AG09309 (cell line): Measurements from ENCODE around the gene TMEM14A.
"Not testable (repeated sequence)": the region's sequence is repeated elsewhere in the genome, so short reads cannot be mapped to it uniquely, and the experiment has no call there.

Experiments used
- DNase-seq: peaks from one replicate; pipeline ENCODE4 v3.0.0-alpha.2; 2010; ENCODE audit warnings: low read depth
- H3K4me3 ChIP-seq: 2 replicates; pipeline ENCODE4 v1.5.1; 2011; ENCODE audit warnings: mild to moderate bottlenecking, low read depth, low read length, moderate library complexity; ENCODE audit not compliant: control insufficient read depth
- TF ChIP-seq, protein P1 (sequence below): IDR thresholded peaks from 2 replicates; pipeline ENCODE4 v1.5.1; 2011; ENCODE audit warnings: mild to moderate bottlenecking, low read depth, low read length, inconsistent platforms; ENCODE audit not compliant: insufficient read depth, control insufficient read depth; ENCODE audit errors: missing control alignments

TMEM14A gene

DNA sequence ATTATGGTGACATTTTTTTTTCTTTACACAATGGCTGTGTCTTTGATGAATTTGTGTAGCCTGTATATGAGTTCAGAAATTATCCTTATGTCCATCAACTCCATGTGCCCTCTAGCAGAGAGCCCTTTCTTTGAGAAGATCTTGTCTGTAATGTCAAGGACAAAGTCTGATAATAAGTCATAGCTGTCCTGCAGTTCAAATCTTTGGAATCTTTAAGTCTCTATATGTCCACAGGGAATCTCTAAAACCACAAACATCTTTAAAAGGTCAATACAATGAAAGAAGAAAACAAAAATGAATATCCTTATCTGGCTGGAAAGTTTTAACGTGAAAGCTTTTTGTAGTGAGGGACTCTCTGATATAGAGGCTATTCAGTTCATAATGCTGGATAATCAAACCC, 16.9 kb upstream of the TMEM14A start:
- no peak for DNase-seq
- TF ChIP-seq, protein P1, sequence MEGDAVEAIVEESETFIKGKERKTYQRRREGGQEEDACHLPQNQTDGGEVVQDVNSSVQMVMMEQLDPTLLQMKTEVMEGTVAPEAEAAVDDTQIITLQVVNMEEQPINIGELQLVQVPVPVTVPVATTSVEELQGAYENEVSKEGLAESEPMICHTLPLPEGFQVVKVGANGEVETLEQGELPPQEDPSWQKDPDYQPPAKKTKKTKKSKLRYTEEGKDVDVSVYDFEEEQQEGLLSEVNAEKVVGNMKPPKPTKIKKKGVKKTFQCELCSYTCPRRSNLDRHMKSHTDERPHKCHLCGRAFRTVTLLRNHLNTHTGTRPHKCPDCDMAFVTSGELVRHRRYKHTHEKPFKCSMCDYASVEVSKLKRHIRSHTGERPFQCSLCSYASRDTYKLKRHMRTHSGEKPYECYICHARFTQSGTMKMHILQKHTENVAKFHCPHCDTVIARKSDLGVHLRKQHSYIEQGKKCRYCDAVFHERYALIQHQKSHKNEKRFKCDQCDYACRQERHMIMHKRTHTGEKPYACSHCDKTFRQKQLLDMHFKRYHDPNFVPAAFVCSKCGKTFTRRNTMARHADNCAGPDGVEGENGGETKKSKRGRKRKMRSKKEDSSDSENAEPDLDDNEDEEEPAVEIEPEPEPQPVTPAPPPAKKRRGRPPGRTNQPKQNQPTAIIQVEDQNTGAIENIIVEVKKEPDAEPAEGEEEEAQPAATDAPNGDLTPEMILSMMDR: no peak
- no peak overlapping the region for H3K4me3 ChIP-seq

DNA sequence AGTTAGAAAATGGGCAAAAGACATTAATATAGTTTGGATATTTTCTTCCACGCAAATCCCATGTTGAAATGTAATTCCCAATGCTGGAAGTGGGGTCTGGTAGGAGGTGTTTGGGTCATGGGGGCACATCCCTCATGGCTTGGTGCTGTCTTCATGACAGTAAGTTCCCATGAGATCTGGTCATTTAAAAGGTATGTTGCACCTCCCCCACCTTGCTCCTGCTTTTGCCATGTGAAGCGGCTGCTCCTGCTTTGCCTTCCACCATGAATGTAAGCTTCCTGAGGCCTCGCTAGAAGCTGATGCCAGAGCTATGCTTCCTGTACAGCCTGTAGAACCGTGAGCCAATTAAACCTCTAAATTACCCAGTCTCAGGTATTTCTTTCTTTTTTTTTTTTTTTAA, 16.3 kb upstream of the TMEM14A start:
- no peak for DNase-seq
- TF ChIP-seq, protein P1: no peak

DNA sequence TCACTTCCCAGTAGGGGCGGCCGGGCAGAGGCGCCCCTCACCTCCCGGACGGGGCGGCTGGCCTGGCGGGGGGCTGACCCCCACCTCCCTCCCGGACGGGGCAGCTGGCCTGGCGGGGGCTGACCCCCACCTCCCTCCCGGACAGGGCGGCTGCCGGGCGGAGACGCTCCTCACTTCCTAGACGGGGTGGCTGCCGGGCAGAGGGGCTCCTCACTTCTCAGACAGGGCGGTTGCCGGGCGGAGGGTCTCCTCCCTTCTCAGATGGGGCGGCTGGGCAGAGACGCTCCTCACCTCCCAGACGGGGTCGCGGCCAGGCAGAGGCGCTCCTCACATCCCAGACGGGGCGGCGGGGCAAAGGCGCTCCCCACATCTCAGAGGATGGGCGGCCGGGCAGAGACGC, 15.0 kb upstream of the TMEM14A start:
- DNase-seq, H3K4me3 ChIP-seq: not testable (repeated sequence)

More for the DNA sequence above, 16.3 kb upstream of the TMEM14A start:
- no peak overlapping the region for H3K4me3 ChIP-seq

DNA sequence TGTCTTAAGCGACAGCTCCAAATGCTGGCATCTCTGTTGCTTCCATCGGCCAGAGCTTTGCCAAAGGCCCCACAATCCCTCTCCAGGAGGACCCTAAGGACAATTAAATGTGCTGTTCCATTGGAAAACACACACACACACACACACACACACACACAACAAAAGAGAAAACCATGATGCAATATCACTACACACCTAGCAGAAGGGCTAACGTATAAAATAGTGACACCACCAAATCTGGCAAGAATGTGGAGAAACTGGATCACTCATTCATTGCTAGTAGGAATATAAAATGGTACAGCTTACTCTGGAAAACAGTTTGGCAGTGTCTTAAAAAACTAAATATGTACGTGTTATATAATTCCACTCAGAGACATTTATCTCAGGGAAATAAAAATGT, 13.0 kb upstream of the TMEM14A start:
- no peak overlapping the region for H3K4me3 ChIP-seq
- TF ChIP-seq, protein P1: no peak
- DNase-seq: no peak

DNA sequence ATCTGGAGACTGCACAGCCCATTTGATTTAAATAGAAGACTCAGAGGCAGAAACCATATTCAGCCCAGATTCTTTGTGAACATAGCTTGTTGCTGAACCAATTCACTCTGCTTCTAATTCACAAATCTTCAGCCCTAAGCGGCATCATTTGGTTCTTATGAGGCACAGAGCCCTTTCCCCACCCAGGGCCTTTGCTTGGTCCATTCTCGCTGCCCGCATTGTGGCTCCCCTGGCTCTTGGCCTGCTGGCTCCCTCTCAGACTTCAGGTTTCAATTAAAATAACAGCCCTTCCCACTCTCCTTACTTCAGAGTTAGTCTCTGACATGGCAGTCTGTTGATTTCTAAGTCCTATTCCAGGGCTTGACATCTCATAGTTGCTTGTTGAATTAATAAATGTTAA, 9.4 kb upstream of the TMEM14A start:
- H3K4me3 ChIP-seq: no peak overlapping the region
- DNase-seq: no peak
- TF ChIP-seq, protein P1: no peak

DNA sequence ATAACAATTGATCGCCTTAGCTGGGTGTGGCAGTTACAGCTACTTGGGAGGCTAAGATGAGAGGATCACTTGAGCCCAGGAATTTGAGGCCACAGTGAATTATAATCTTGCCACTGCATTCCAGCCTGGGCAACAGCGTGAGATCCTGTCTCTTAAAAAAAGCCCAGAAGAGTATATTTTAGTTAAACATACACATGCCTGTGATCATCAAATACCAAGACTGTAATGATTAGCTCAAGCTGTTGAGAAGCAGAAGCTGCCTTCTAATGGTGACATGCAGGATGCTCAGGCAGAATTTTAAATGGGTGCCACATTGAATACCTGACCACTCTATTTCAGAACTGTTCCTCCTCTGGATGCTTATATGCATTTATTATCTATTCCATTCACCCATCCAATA, 8.9 kb upstream of the TMEM14A start:
- no peak for DNase-seq
- H3K4me3 ChIP-seq: no peak overlapping the region
- TF ChIP-seq, protein P1: no peak

DNA sequence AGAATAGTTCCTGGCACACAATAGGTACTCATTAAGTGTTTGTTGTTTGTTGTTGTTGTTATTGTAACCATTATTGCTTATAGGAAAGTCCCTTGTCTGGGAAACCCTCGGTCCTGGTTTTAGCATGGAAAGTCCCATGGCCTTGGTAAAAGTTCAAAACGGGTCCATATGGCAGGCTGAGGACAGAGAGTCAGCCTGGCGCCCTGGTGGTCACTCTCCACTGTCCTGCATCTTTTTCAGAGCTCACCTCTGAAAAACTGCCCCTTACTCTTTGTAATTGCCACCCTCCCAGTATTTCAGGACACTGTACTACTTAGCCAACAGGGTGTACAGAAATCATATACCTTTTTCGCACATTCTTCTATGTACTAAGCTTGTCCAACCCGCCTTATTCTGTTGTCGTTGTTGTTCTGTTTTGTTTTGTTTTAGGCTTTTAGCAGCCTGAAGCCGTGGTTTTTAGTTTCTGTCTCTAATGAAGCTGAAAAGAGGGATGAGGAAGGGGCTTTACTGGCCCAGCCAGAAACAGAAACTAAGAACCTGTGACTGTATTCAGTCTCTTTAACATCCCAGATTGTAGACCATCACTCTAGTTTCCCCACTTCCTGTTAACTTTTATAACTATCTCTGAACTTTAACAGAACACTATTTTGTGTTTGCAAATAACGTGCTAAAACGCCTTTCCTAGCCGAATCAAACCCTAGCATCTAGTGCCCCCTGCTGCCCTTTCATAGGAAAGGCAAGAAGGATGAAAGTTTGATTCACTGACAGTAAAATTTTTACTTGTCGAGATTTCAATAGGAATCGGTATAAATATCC, 7.6 kb upstream of the TMEM14A start:
- peak; percentile 45 for DNase-seq
- H3K4me3 ChIP-seq: peak overlapping the region; percentile 78
- TF ChIP-seq, protein P1: peak; percentile 77
